ENCODE data around the gene OR2A5.
"Not testable (repeated sequence)": the region's sequence is repeated elsewhere in the genome, so short reads cannot be mapped to it uniquely, and the experiment has no call there.

- not testable (repeated sequence) for TF ChIP-seq POLR2A (IDR thresholded peaks at IDR 0.05)
- TF ChIP-seq, protein P1, sequence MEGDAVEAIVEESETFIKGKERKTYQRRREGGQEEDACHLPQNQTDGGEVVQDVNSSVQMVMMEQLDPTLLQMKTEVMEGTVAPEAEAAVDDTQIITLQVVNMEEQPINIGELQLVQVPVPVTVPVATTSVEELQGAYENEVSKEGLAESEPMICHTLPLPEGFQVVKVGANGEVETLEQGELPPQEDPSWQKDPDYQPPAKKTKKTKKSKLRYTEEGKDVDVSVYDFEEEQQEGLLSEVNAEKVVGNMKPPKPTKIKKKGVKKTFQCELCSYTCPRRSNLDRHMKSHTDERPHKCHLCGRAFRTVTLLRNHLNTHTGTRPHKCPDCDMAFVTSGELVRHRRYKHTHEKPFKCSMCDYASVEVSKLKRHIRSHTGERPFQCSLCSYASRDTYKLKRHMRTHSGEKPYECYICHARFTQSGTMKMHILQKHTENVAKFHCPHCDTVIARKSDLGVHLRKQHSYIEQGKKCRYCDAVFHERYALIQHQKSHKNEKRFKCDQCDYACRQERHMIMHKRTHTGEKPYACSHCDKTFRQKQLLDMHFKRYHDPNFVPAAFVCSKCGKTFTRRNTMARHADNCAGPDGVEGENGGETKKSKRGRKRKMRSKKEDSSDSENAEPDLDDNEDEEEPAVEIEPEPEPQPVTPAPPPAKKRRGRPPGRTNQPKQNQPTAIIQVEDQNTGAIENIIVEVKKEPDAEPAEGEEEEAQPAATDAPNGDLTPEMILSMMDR (IDR thresholded peaks at IDR 0.05): not testable (repeated sequence)
Measured at GRCh38 chr7:144050884-144051283, 2.1 kb downstream of the OR2A5 start.

All from ovary (tissue), 3 donors.